Large intestine (tissue), 3 donors: ENCODE data around the gene RASA3. TPM values are rescaled to one million over a fixed set of nuclear protein-coding genes. Genes with fewer than 3 reads are reported as not detected.

ENCODE experiments used
- DNase-seq, 2 donors: peaks; one replicate each; pipeline versions ENCODE4 v3.0.0 to v3.0.0-alpha.2; 2013
- H3K27ac ChIP-seq: one replicate; pipeline ENCODE4 v1.5.1; 2013; ENCODE audit warnings: low read length
- H3K27me3 ChIP-seq: 2 replicates; pipeline ENCODE4 v1.6.1; 2013; ENCODE audit warnings: low read length; ENCODE audit not compliant: control insufficient read depth, insufficient read depth
- H3K36me3 ChIP-seq: 2 replicates; pipeline ENCODE4 v1.6.1; 2013; ENCODE audit warnings: low read length; ENCODE audit not compliant: control insufficient read depth, insufficient read depth
- H3K4me1 ChIP-seq: one replicate; pipeline ENCODE4 v1.6.1; 2013; ENCODE audit warnings: low read length; ENCODE audit not compliant: control insufficient read depth, insufficient read depth
- H3K4me3 ChIP-seq: one replicate; pipeline ENCODE4 v1.5.1; 2013; ENCODE audit warnings: low read length
- H3K9me3 ChIP-seq: one replicate; pipeline ENCODE4 v1.6.1; 2013; ENCODE audit warnings: mild to moderate bottlenecking, low read depth, low read length, moderate library complexity; ENCODE audit not compliant: control insufficient read depth
- WGBS: methylation state at CpG from one replicate; pipeline ENCODE4 v1.1.5; 2013; ENCODE audit warnings: low lambda C conversion rate; ENCODE audit not compliant: insufficient coverage; 5-methylcytosine and 5-hydroxymethylcytosine counted together
- polyA plus RNA-seq: library from polyadenylated mRNA; unstranded; fragments of 120-200 nt; gene quantifications from one replicate; pipeline ENCODE4 v1.2.1, GENCODE V29; 2013

Gene RASA3
- polyA plus RNA-seq, 1 donor: 8.3 TPM

DNA sequence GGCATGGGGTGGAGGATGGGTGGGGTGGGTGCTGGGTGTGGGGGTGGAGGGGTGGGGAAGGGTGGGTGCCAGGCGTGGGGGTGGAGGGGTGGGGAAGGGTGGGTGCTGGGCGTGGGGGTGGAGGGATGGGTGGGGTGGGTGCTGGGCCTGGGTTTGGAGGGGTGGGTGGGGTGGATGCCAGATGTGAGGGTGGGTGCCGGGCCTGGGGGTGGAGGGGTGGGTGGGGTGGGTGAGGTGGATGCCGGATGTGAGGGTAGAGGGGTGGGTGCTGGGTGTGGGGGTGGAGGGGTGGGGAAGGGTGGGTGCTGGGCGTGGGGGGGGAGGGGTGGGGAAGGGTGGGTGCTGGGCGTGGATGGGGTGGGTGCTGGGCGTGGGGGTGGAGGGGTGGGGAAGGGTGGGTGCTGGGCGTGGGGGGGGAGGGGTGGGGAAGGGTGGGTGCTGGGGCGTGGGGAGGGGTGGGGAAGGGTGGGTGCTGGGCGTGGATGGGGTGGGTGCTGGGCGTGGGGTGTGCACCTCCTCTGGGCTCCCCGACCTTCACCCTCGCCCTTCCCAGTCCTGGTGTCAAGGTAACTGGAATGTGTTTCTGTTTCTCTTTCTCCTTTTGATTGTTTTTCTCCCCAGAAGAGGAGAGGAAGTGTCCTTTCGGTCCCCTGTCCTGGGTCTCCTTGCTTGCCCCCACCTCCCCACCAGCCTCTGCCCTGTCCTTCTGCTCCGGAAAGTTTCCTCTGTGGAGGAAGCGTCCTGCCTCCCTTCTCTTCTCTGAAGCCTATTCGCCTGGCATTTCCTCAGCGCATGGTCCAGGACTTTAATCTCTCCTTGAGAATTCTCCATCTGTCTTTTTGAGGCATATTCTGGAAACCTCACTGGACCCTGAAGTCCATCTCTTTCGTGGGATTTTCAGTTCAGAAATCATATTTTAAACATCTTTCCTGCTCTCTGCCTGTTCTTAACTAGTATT lies 23.8 kb upstream of the RASA3 start:
- no peaks in the 10 kb centered on the region for H3K36me3 ChIP-seq
- WGBS: 71% methylated on average over 4 of the region's 19 CpGs
- H3K4me1 ChIP-seq: no peaks in the 10 kb centered on the region
- no peak overlapping the region for H3K27ac ChIP-seq
- H3K9me3 ChIP-seq: peaks cover 2% of the 10 kb centered on the region
- no peak for DNase-seq
- H3K27me3 ChIP-seq: peaks cover 3% of the 10 kb centered on the region
- H3K4me3 ChIP-seq: no peak overlapping the region

DNA sequence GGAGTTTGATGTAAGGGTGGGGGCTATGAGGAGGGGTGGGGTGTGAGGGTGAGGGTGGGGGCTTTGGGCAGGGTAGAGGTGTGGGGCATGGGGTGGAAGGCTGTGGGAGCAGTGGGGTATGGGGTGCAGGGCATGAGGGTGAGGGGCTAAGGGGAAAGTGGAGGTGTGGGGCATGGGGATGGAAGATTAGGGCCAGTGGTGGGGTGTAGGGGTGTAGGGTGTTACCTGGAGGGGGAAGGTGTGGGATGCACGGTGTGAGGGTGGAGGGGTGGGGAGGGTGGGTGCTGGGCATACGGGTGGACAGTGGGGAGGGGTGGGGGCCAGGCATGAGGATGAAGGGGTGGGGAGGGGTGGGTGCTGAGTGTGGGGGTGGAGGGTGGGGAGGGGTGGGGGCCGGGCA lies 22.9 kb upstream of the RASA3 start:
- no peaks in the 10 kb centered on the region for H3K4me1 ChIP-seq
- no peaks in the 10 kb centered on the region for H3K27me3 ChIP-seq
- no peaks in the 10 kb centered on the region for H3K9me3 ChIP-seq
- no peak for DNase-seq
- no peaks in the 10 kb centered on the region for H3K36me3 ChIP-seq
- no CpG with 5 or more reads among the region's 3 CpGs for WGBS
- H3K4me3 ChIP-seq: no peak overlapping the region
- no peak overlapping the region for H3K27ac ChIP-seq

DNA sequence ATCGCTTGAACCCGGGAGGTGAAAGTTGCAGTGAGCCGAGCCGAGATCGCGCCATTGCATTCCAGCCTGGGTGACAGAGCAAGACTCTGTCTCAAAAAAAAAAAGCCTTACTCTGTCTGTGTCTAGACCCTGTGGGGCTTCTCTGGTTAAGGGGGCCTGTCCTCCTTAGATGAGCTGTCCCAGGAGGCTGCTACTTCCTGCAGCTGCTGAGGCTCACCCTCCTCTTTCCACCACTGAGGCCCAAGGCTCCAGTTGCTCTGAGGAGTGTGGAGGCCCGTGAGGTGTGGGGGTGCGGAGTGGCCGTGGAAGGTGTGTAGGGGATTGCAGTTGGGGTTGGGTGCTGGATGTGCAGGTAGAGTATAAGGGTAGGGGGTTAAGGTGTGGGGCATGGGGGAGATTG lies 22.1 kb upstream of the RASA3 start:
- no peaks in the 10 kb centered on the region for H3K9me3 ChIP-seq
- DNase-seq: no peak
- no peaks in the 10 kb centered on the region for H3K36me3 ChIP-seq
- H3K27ac ChIP-seq: no peak overlapping the region
- H3K27me3 ChIP-seq: no peaks in the 10 kb centered on the region
- no peak overlapping the region for H3K4me3 ChIP-seq
- no peaks in the 10 kb centered on the region for H3K4me1 ChIP-seq
- no CpG with 5 or more reads among the region's 9 CpGs for WGBS

DNA sequence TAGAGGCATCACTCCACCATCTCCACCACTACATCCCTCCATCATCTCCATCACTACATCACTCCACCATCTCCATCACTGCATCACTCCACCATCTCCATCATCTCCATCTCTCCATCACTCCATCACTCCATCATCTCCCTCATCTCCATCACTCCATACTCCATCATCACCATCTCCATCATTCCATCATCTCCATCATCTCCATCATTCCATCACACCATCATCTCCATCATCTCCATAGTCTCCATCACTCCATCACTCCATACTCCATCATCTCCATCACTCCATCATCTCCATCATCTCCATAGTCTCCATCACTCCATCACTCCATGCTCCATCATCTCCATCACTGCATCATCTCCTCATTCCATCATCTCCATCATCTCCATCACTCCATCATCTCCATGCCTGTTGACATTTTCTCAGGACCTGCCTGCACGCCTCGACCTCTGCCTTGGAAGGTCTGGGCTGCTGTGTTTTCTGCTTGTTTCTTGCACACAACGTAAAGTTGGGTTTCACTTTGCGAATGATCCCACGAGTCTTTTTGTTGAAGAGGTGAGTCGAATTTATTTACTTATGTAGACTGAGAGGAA lies 21.2 kb upstream of the RASA3 start:
- no peak overlapping the region for H3K27ac ChIP-seq
- no peaks in the 10 kb centered on the region for H3K27me3 ChIP-seq
- DNase-seq: no peak
- H3K9me3 ChIP-seq: no peaks in the 10 kb centered on the region
- H3K4me1 ChIP-seq: no peaks in the 10 kb centered on the region
- no peaks in the 10 kb centered on the region for H3K36me3 ChIP-seq
- 100% methylated on average over 5 of the region's 6 CpGs for WGBS
- H3K4me3 ChIP-seq: no peak overlapping the region

DNA sequence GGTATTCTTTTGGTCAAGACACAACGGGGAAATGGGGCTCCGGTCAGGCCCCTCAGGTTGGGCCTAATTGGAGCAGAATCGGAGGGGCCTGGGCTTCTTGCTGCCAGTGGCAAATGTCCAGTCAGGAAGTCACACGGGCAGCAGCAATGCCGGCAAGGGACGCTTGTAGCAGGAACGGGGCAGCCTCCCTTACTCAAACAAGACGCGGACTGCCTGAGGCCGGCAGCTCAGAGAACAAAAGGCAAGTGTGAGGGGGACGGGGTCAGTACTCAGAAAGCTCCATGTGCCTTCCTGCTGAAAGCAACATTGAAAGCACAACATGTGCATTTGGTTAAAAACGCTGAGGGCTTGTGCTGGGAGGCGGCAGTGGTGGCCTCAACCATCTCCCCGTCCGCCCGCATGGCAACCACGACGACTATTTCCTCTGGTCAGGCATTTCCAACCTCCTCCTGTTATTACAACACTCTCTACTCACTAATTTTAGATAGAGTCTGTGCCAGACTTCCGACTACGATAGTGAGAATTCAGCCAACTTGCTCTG lies 20.5 kb upstream of the RASA3 start:
- no peak overlapping the region for H3K27ac ChIP-seq
- H3K4me3 ChIP-seq: no peak overlapping the region
- DNase-seq: no peak
- H3K27me3 ChIP-seq: no peaks in the 10 kb centered on the region
- no peaks in the 10 kb centered on the region for H3K36me3 ChIP-seq
- WGBS: no CpG with 5 or more reads among the region's 20 CpGs
- H3K4me1 ChIP-seq: no peaks in the 10 kb centered on the region
- no peaks in the 10 kb centered on the region for H3K9me3 ChIP-seq

DNA sequence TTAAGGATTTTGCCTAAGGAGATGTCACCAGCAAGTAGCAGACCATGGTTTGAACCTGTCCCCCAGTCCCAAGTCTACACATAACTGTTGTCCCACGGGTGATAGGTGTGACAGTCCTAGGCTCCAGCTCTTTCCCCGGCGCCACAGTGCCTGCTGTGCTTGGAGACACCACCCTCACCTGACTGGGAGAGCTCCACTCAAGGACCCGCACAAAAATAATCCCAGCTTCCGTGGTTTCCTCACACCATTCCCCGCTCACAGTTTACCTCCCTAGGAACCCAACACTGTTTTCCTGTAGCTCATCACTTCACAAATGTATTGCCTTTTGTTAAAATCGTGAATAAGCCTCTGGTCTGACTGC lies 19.8 kb upstream of the RASA3 start:
- Histone ChIP-seq H3K27ac (no peak overlapping the region), H3K9me3 (no peaks in the 10 kb centered on the region), H3K27me3 (no peaks in the 10 kb centered on the region), H3K36me3 (no peaks in the 10 kb centered on the region), H3K4me1 (no peaks in the 10 kb centered on the region), H3K4me3 (no peak overlapping the region)
- 100% methylated on average over 1 of the region's 7 CpGs for WGBS
- no peak for DNase-seq

DNA sequence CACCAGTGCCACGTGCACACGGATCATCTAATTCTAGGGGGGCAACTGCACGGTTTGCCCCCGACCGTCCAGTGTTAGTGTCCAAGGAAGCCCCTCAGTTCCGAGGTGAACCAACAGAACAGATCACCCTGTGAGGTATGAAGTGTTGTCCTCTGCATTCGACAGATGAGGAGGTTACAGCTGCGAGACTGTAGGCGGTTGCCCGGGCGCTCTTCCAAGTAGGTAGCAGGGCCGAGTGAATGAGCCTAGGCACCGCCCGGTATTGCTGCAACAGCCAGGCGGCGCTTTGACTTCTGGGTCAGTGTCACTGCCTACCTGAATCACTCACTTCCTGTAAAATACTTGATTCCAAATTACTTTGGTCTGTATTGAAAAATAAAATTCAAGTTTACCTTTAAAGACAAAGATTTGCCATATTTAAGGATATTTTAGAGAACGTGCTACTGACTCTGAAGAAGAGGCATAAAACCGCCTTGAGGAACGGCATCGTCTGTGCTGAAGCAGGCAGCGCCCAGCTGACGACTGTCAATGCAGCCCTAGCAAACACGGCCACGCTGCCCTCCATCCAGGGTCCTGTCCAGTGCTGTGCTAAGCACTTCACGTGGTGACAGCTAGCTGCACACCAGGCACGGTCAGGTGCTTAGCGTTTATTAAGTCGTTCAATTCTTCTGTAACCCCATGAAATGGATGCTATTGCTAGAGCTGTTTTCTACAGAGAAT lies 19.3 kb upstream of the RASA3 start:
- Histone ChIP-seq H3K36me3 (no peaks in the 10 kb centered on the region), H3K9me3 (no peaks in the 10 kb centered on the region), H3K27ac (no peak overlapping the region), H3K4me1 (no peaks in the 10 kb centered on the region), H3K4me3 (no peak overlapping the region), H3K27me3 (no peaks in the 10 kb centered on the region)
- 76% methylated on average over 2 of the region's 28 CpGs for WGBS
- DNase-seq: no peak

DNA sequence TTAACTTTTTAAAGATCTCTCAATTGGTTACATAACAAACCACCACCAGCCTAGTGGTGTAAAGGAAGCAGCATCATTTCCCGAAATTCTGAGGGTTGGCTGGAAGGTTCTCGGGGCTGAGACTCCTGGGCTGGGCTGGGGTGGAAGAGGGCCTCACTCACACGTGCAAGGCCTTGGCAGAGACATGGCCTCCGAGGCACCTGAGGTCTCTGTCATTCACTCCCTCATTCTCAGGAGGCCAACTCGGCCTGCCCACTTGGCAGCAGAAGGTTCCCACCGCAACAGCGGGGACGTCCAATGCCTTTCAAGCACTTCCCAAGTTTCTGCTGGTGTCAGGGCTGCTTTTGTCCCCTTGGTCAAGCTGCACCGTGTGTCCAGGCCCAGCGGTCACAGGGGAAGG lies 18.6 kb upstream of the RASA3 start:
- Histone ChIP-seq H3K36me3 (no peaks in the 10 kb centered on the region), H3K27ac (no peak overlapping the region), H3K9me3 (no peaks in the 10 kb centered on the region), H3K4me1 (no peaks in the 10 kb centered on the region), H3K4me3 (no peak overlapping the region), H3K27me3 (no peaks in the 10 kb centered on the region)
- no CpG with 5 or more reads among the region's 10 CpGs for WGBS
- no peak for DNase-seq

DNA sequence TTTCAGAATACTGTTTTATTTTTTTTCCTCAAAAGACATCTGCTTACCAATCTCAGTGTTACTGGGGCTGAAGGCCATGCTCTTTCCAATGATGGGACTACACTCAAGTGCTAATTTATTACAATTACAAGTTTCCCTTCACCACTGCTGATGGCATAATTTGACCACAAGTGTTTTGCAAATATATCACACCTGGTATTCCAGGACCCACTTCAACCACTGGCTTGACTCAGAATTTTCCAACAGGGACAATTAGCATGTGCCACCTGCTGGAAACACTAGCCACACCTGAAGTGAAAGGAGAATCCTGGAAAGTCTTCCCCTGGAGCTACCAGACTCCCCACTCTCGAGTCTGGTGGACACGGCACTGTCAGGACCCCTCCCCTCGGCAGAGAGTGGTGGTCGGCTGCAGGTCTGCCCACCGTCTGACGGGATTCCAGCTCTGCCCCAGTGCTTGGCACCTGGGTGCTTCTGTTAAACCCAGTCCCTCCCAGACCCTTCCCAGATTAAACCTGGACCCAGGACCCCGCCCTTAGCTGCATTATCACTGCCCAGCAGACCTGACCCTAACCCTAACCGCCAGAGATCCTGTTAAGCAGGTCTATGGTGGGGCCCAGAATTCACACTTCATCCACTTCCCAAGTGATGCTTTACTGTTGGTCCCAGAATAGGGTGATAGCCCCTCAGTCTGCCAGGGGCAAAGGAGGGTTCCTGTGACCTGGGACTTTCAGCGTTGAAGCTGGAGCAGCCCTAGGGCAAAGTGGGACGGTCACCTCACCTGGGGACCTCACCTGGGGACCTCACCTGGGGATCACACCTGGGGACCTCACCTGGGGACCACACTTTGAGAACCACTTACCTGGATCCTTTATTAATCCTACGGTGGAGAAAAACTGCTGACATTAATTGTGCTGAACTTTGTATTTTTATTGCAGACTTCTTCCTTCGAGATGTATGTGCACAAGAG lies 17.6 kb upstream of the RASA3 start:
- H3K4me3 ChIP-seq: no peak overlapping the region
- no peaks in the 10 kb centered on the region for H3K9me3 ChIP-seq
- no peak for DNase-seq
- H3K36me3 ChIP-seq: no peaks in the 10 kb centered on the region
- WGBS: no CpG with 5 or more reads among the region's 12 CpGs
- no peaks in the 10 kb centered on the region for H3K27me3 ChIP-seq
- H3K27ac ChIP-seq: no peak overlapping the region
- no peaks in the 10 kb centered on the region for H3K4me1 ChIP-seq
